Lung (tissue), 12 donors: Measurements from ENCODE around the gene MMD. TPM values are rescaled to one million over a fixed set of nuclear protein-coding genes. Genes with fewer than 3 reads are reported as not detected.
A peak's percentile ranks its signal among the peaks of the same experiment; 100 is the strongest.

ENCODE experiments used
- ATAC-seq: fragments of 200-7000 bp; cut with Tn5 transposase; one replicate; pipeline ENCODE4 v1.9.1; 2020; ENCODE audit warnings: moderate number of reproducible peaks; ENCODE audit not compliant: insufficient read depth, low FRiP score
- DNase-seq, 3 donors: peaks; one replicate each; pipeline ENCODE4 v3.0.0-alpha.2; 2013 to 2017
- H3K27ac ChIP-seq, 2 donors: one replicate each; pipeline ENCODE4 v1.5.1; 2013; ENCODE audit warnings: mild to moderate bottlenecking in 2 of 2, moderate library complexity in 2 of 2, control low read depth in 1 of 2, inconsistent platforms in 1 of 2, low read depth in 1 of 2, low read length in 1 of 2
- H3K27me3 ChIP-seq, 3 donors: one replicate each; pipeline ENCODE4 v1.5.1; 2013; ENCODE audit warnings: low read length in 2 of 3; ENCODE audit not compliant: control insufficient read depth in 3 of 3, insufficient read depth in 3 of 3
- H3K36me3 ChIP-seq, 4 donors: one replicate each; pipeline ENCODE4 v1.5.1; 2013; ENCODE audit warnings: low read length in 4 of 4, mild to moderate bottlenecking in 1 of 4, moderate library complexity in 1 of 4; ENCODE audit not compliant: control insufficient read depth in 4 of 4, insufficient read depth in 4 of 4
- H3K4me1 ChIP-seq, 5 donors: one replicate each; pipeline ENCODE4 v1.5.1; 2013; ENCODE audit warnings: low read length in 5 of 5, mild to moderate bottlenecking in 2 of 5, moderate library complexity in 1 of 5; ENCODE audit not compliant: control insufficient read depth in 5 of 5, insufficient read depth in 5 of 5
- H3K4me3 ChIP-seq: one replicate; pipeline ENCODE4 v1.5.1; 2013; ENCODE audit warnings: mild to moderate bottlenecking, control low read depth, moderate library complexity
- H3K9ac ChIP-seq, 2 donors: one replicate each; pipeline ENCODE4 v1.5.1; 2013; ENCODE audit warnings: low read length in 2 of 2, control low read depth in 1 of 2; ENCODE audit not compliant: insufficient read depth in 1 of 2
- H3K9me3 ChIP-seq, 4 donors: one replicate each; pipeline ENCODE4 v1.5.1; 2013; ENCODE audit warnings: low read length in 3 of 4, mild to moderate bottlenecking in 1 of 4, moderate library complexity in 1 of 4; ENCODE audit not compliant: control insufficient read depth in 4 of 4, insufficient read depth in 3 of 4
- WGBS, 2 donors: extraction: QIAGEN DNeasy Blood & Tissue Kit; methylation state at CpG; one replicate each; pipeline ENCODE4 v1.1.7; 2013; 5-methylcytosine and 5-hydroxymethylcytosine counted together
- polyA plus RNA-seq, 2 donors: library from polyadenylated mRNA; stranded (reverse); fragments of 200-250 nt; gene quantifications; one replicate each; pipeline ENCODE4 v1.2.1, GENCODE V29; 2013
- total RNA-seq, 2 donors: library from RNA; depleted of rRNA in 1 of 2; stranded (reverse); fragments of >200 nt in 1 of 2; gene quantifications; one replicate each; pipeline ENCODE4 v1.2.1, GENCODE V29; 2014 to 2021
- TF ChIP-seq, protein P1 (sequence below): IDR thresholded peaks from 2 replicates; pipeline ENCODE4 v1.5.1; 2012; ENCODE audit warnings: mild to moderate bottlenecking; ENCODE audit errors: control extremely low read depth, extremely low read depth
- donor health status: control.
- donor health status: control.
- donor health status: Bipolar disorder and iron deficiency.
- donor health status: healthy.
- donor health status: DM: yes; HTN: yes; CAD: no.

MMD gene
- total and polyA plus RNA-seq, 4 donors = 10.9 to 19.0 (median 13.5) TPM

DNA sequence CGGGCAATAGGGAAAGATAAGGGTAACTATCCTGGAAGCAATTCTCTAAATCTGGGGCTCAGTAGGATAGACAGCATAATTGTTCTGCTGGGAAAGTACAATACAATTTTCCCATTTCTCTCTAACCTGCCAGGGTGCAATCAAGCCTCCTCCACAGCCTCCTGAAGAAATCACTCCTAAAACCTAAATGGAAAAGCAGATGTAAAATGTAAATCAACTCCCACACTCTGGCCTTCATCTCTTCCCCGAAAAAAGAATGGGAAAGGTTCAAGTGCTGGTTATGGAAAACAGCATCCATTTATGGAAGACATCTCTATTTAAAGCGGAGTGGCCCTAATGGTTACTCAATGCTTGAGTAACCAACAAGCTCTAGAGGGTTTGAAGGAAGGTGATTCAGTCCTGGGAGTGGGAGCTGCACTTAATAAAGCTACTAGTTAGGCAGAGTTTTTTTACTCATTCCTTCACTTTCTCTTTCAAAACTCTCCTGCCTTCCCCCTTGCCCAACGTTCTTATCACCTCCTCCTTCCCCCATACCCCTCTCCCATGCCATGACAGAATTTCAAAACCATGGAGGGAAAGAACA, 5.1 kb downstream of the MMD start:
- Histone ChIP-seq H3K27me3 (no peaks in the 10 kb centered on the region), H3K9me3 (peaks cover 0 to 2% (median 0%) of the 10 kb centered on the region in 4 donors), H3K4me1 (peaks cover 0 to 20% (median 9%) of the 10 kb centered on the region in 5 donors), H3K9ac (no peak overlapping the region), H3K36me3 (peaks cover 2 to 10% (median 4%) of the 10 kb centered on the region in 4 donors), H3K4me3 (no peak overlapping the region), H3K27ac (peak overlapping the region in 1 of 2 donors; percentile 82)
- WGBS, 2 donors = 68 to 70% methylated on average over 4 of the region's 4 CpGs
- DNase-seq = no peak
- TF ChIP-seq, protein P1, sequence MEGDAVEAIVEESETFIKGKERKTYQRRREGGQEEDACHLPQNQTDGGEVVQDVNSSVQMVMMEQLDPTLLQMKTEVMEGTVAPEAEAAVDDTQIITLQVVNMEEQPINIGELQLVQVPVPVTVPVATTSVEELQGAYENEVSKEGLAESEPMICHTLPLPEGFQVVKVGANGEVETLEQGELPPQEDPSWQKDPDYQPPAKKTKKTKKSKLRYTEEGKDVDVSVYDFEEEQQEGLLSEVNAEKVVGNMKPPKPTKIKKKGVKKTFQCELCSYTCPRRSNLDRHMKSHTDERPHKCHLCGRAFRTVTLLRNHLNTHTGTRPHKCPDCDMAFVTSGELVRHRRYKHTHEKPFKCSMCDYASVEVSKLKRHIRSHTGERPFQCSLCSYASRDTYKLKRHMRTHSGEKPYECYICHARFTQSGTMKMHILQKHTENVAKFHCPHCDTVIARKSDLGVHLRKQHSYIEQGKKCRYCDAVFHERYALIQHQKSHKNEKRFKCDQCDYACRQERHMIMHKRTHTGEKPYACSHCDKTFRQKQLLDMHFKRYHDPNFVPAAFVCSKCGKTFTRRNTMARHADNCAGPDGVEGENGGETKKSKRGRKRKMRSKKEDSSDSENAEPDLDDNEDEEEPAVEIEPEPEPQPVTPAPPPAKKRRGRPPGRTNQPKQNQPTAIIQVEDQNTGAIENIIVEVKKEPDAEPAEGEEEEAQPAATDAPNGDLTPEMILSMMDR = no peak
- no peak for ATAC-seq

DNA sequence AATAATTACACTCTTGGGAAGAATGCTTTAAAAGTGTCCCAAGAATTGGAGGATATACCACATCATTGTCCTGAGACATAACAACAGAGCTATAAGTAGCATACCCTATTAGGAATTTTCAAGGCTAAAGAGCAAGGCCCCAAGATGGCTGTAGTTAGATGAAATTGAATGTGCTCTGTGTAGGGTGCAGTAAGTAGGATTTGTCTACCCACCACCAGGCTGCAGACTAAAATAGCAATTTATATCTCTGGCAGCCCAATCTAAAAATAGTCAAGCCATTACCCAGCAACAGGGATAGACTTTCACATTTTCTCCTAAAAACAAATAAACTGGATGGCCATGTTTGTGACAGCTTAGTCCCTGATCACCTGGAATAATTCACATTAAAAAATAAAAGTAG, 5.6 kb downstream of the MMD start:
- Histone ChIP-seq H3K4me3 (no peak overlapping the region), H3K4me1 (peaks cover 0 to 20% (median 9%) of the 10 kb centered on the region in 5 donors), H3K27ac (peak overlapping the region in 1 of 2 donors; percentile 82)

DNA sequence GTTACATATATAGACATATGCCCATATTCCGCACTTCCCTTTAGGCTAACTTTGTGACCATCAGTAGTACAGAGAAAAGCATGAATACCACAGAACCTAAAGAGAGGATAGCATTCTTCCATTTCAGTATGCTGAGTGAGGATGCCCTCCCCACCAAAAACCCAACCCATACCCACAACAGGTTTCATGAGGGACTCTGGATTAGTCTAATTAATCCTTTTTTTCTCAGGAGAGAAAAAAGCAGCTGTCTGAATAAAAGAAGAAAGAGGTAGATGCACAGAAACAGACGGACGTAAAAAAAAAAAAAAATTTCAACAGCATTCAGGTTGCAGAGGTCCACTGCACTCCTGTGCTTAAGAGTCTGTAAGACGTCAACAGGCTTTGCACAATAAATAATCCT, 6.7 kb downstream of the MMD start:
- 89 to 97% methylated on average over 4 of the region's 4 CpGs for WGBS, 2 donors
- TF ChIP-seq, protein P1 = no peak

More for the DNA sequence above, 5.6 kb downstream of the MMD start:
- H3K9ac ChIP-seq = no peak overlapping the region
- H3K36me3 ChIP-seq = peaks cover 2 to 15% (median 6%) of the 10 kb centered on the region in 4 donors
- no peaks in the 10 kb centered on the region for H3K27me3 ChIP-seq
- DNase-seq (no peak), ATAC-seq (no peak)
- TF ChIP-seq, protein P1 = no peak
- peaks cover 0 to 2% (median 0%) of the 10 kb centered on the region in 4 donors for H3K9me3 ChIP-seq

More for the DNA sequence above, 6.7 kb downstream of the MMD start:
- ATAC-seq = no peak
- H3K27me3 ChIP-seq = no peaks in the 10 kb centered on the region
- H3K4me1 ChIP-seq = peaks cover 0 to 18% (median 4%) of the 10 kb centered on the region in 5 donors
- H3K27ac ChIP-seq = peak overlapping the region in 1 of 2 donors; percentile 36
- peaks cover 6 to 21% (median 11%) of the 10 kb centered on the region in 4 donors for H3K36me3 ChIP-seq
- no peak overlapping the region for H3K9ac ChIP-seq
- no peak overlapping the region for H3K4me3 ChIP-seq
- no peak for DNase-seq
- H3K9me3 ChIP-seq = peaks cover 0 to 2% (median 0%) of the 10 kb centered on the region in 4 donors
